Mesenchymal stem cell (in vitro differentiated cells and primary cell): ENCODE data around the gene AQP2.

Experiments
- DNase-seq: peaks from one replicate; pipeline ENCODE4 v3.0.0-alpha.2; 2013
- H2AFZ ChIP-seq: one replicate; pipeline ENCODE4 v1.6.1; 2013; ENCODE audit warnings: low read depth, mild to moderate bottlenecking, control low read depth, inconsistent platforms, low read length, moderate library complexity
- H2AK5ac ChIP-seq: 2 replicates; pipeline ENCODE4 v1.6.1; 2013; ENCODE audit warnings: low read length, moderate library complexity, mild to moderate bottlenecking, inconsistent platforms; ENCODE audit not compliant: severe bottlenecking
- H2BK120ac ChIP-seq: one replicate; pipeline ENCODE4 v1.6.1; 2013; ENCODE audit warnings: low read depth, mild to moderate bottlenecking, inconsistent platforms, low read length, moderate library complexity
- H2BK12ac ChIP-seq, 2 experiments: one replicate each; pipeline ENCODE4 v1.6.1; 2013; ENCODE audit warnings: inconsistent platforms in 2 of 2, low read length in 2 of 2, mild to moderate bottlenecking in 2 of 2, moderate library complexity in 2 of 2, control low read depth in 1 of 2
- H2BK15ac ChIP-seq: one replicate; pipeline ENCODE4 v1.6.1; 2013; ENCODE audit warnings: mild to moderate bottlenecking, low read depth, inconsistent platforms; ENCODE audit not compliant: poor library complexity, severe bottlenecking
- H2BK5ac ChIP-seq: 2 replicates; pipeline ENCODE4 v1.6.1; 2013; ENCODE audit warnings: low read depth, mild to moderate bottlenecking, low read length, control low read depth, inconsistent platforms; ENCODE audit not compliant: poor library complexity, severe bottlenecking
- H3K14ac ChIP-seq, 2 experiments: one replicate each; pipeline ENCODE4 v1.6.1; 2013; ENCODE audit warnings: inconsistent platforms in 2 of 2, low read length in 2 of 2, control low read depth in 1 of 2, mild to moderate bottlenecking in 1 of 2, moderate library complexity in 1 of 2
- H3K18ac ChIP-seq, 2 experiments: one replicate each; pipeline ENCODE4 v1.6.1; 2013; ENCODE audit warnings: inconsistent platforms in 2 of 2, low read length in 2 of 2, control low read depth in 1 of 2, low read depth in 1 of 2, mild to moderate bottlenecking in 1 of 2
- H3K23ac ChIP-seq, 2 experiments: one replicate each; pipeline ENCODE4 v1.6.1; 2013; ENCODE audit warnings: inconsistent platforms in 2 of 2, low read length in 2 of 2, mild to moderate bottlenecking in 2 of 2, moderate library complexity in 2 of 2, control low read depth in 1 of 2
- H3K27ac ChIP-seq: 2 replicates; pipeline ENCODE4 v1.5.1; 2013; ENCODE audit warnings: mild to moderate bottlenecking, moderate library complexity, low read length, control low read depth, inconsistent platforms; ENCODE audit not compliant: poor library complexity, severe bottlenecking
- H3K27me3 ChIP-seq, 2 experiments: 2 replicates each; pipeline versions ENCODE4 v1.6.1 to v1.7.0; 2013; ENCODE audit warnings: low read length in 2 of 2, mild to moderate bottlenecking in 2 of 2, moderate library complexity in 2 of 2, control low read depth in 1 of 2, inconsistent platforms in 1 of 2; ENCODE audit not compliant: control insufficient read depth in 1 of 2, insufficient read depth in 1 of 2
- H3K36me3 ChIP-seq, 2 experiments: 2 replicates each; pipeline versions ENCODE4 v1.6.1 to v1.7.0; 2013; ENCODE audit warnings: low read length in 2 of 2, control low read depth in 1 of 2, inconsistent platforms in 1 of 2, low read depth in 1 of 2, mild to moderate bottlenecking in 1 of 2; ENCODE audit not compliant: insufficient read depth in 2 of 2, control insufficient read depth in 1 of 2
- H3K4ac ChIP-seq, 2 experiments: one replicate each; pipeline ENCODE4 v1.6.1; 2013; ENCODE audit warnings: inconsistent platforms in 2 of 2, low read length in 2 of 2, mild to moderate bottlenecking in 2 of 2, moderate library complexity in 2 of 2, control low read depth in 1 of 2, low read depth in 1 of 2
- H3K4me1 ChIP-seq: 2 replicates; pipeline ENCODE4 v1.6.1; 2013; ENCODE audit warnings: low read depth, low read length, control low read depth; ENCODE audit not compliant: control insufficient read depth, insufficient read depth
- H3K4me2 ChIP-seq: 2 replicates; pipeline ENCODE4 v1.6.1; 2013; ENCODE audit warnings: low read length, mild to moderate bottlenecking, inconsistent platforms; ENCODE audit not compliant: poor library complexity, severe bottlenecking
- H3K4me3 ChIP-seq, 2 experiments: 2 replicates each; pipeline versions ENCODE4 v1.5.1 to v1.7.0; 2013; ENCODE audit warnings: low read length in 2 of 2, mild to moderate bottlenecking in 2 of 2, control low read depth in 1 of 2, low read depth in 1 of 2; ENCODE audit not compliant: insufficient read depth in 1 of 2
- H3K79me1 ChIP-seq: replicated peaks from 2 replicates; pipeline ENCODE4 v1.6.1; 2013; ENCODE audit warnings: mild to moderate bottlenecking, control low read depth, low read length, inconsistent platforms; ENCODE audit not compliant: poor library complexity, severe bottlenecking
- H3K9ac ChIP-seq: 2 replicates; pipeline ENCODE4 v1.7.0; 2013; ENCODE audit warnings: mild to moderate bottlenecking, low read length, moderate library complexity
- H3K9me3 ChIP-seq: 2 replicates; pipeline ENCODE4 v1.7.0; 2013; ENCODE audit warnings: mild to moderate bottlenecking, low read length; ENCODE audit not compliant: control insufficient read depth
- H4K8ac ChIP-seq: one replicate; pipeline ENCODE4 v1.6.1; 2013; ENCODE audit warnings: inconsistent platforms, mild to moderate bottlenecking, low read length, moderate library complexity
- H4K91ac ChIP-seq: one replicate; pipeline ENCODE4 v1.6.1; 2013; ENCODE audit warnings: mild to moderate bottlenecking, low read length, inconsistent platforms
- WGBS: methylation state at CpG from one replicate; pipeline ENCODE4 v1.1.7; 2013; ENCODE audit warnings: mixed read lengths; 5-methylcytosine and 5-hydroxymethylcytosine counted together

Gene AQP2

GRCh38 chr12:49923035-49923644, 27.4 kb upstream of the AQP2 start:
- Histone ChIP-seq H3K4me3 (no peak overlapping the region), H3K4me1 (no peaks in the 10 kb centered on the region), H2AK5ac (no peak overlapping the region), H3K36me3 (no peaks in the 10 kb centered on the region), H3K4me2 (no peak overlapping the region), H4K91ac (no peak overlapping the region), H2BK5ac (no peak overlapping the region), H2BK120ac (no peak overlapping the region), H3K9ac (no peak overlapping the region), H3K14ac (no peak overlapping the region), H3K27me3 (peaks cover 0 to 11% of the 10 kb centered on the region in 2 experiments), H2AFZ (no peak overlapping the region), H2BK15ac (no peak overlapping the region), H3K23ac (no peak overlapping the region), H3K4ac (no peak overlapping the region), H3K79me1 (no peaks in the 10 kb centered on the region), H3K9me3 (no peaks in the 10 kb centered on the region), H4K8ac (no peak overlapping the region), H3K18ac (no peak overlapping the region), H2BK12ac (no peak overlapping the region), H3K27ac (no peak overlapping the region)
- WGBS, result 97% methylated on average over 4 of the region's 7 CpGs
- DNase-seq, result no peak

GRCh38 chr12:49923880-49924556, 26.5 kb upstream of the AQP2 start:
- H2AFZ ChIP-seq, result no peak overlapping the region
- H3K4ac ChIP-seq, result no peak overlapping the region
- H2BK120ac ChIP-seq, result no peak overlapping the region
- H2BK12ac ChIP-seq, result no peak overlapping the region
- no peak overlapping the region for H2BK5ac ChIP-seq
- no peak overlapping the region for H3K23ac ChIP-seq
- no peak overlapping the region for H3K18ac ChIP-seq
- H3K9ac ChIP-seq, result peak overlapping the region; percentile 19
- no peaks in the 10 kb centered on the region for H3K9me3 ChIP-seq
- no peak overlapping the region for H2BK15ac ChIP-seq
- peaks cover 0 to 9% of the 10 kb centered on the region in 2 experiments for H3K27me3 ChIP-seq
- no peaks in the 10 kb centered on the region for H3K36me3 ChIP-seq
- H3K27ac ChIP-seq, result no peak overlapping the region
- no peak overlapping the region for H3K4me2 ChIP-seq
- no peak overlapping the region for H4K8ac ChIP-seq
- H3K4me3 ChIP-seq, result peak overlapping the region in 1 of 2 experiments; percentile 20
- H3K14ac ChIP-seq, result no peak overlapping the region
- no peak for DNase-seq
- H3K79me1 ChIP-seq, result no peaks in the 10 kb centered on the region
- 92% methylated on average over 15 of the region's 15 CpGs for WGBS
- no peak overlapping the region for H2AK5ac ChIP-seq
- H3K4me1 ChIP-seq, result no peaks in the 10 kb centered on the region
- H4K91ac ChIP-seq, result no peak overlapping the region

GRCh38 chr12:49924628-49925246, 25.8 kb upstream of the AQP2 start:
- Histone ChIP-seq H2BK12ac (no peak overlapping the region), H3K36me3 (no peaks in the 10 kb centered on the region), H2BK5ac (no peak overlapping the region), H3K23ac (no peak overlapping the region), H3K79me1 (no peaks in the 10 kb centered on the region), H3K4ac (no peak overlapping the region), H3K9ac (no peak overlapping the region), H3K27ac (no peak overlapping the region), H2AK5ac (no peak overlapping the region), H4K8ac (no peak overlapping the region), H3K14ac (no peak overlapping the region), H2AFZ (no peak overlapping the region), H3K9me3 (no peaks in the 10 kb centered on the region), H2BK15ac (no peak overlapping the region), H3K4me1 (no peaks in the 10 kb centered on the region), H3K18ac (no peak overlapping the region), H2BK120ac (no peak overlapping the region), H3K4me2 (no peak overlapping the region), H3K4me3 (no peak overlapping the region), H4K91ac (no peak overlapping the region), H3K27me3 (peaks cover 0 to 13% of the 10 kb centered on the region in 2 experiments)
- DNase-seq, result no peak
- WGBS, result 75% methylated on average over 7 of the region's 7 CpGs

- no peak for DNase-seq
- no peaks in the 10 kb centered on the region for H3K36me3 ChIP-seq
- H3K23ac ChIP-seq, result no peak overlapping the region
- peak overlapping the region in 1 of 2 experiments; percentile 98 for H3K14ac ChIP-seq
- H2AK5ac ChIP-seq, result no peak overlapping the region
- no peak overlapping the region for H2BK5ac ChIP-seq
- no peaks in the 10 kb centered on the region for H3K79me1 ChIP-seq
- H3K4me3 ChIP-seq, result no peak overlapping the region
- no peaks in the 10 kb centered on the region for H3K9me3 ChIP-seq
- no peaks in the 10 kb centered on the region for H3K4me1 ChIP-seq
- H2BK15ac ChIP-seq, result no peak overlapping the region
- H3K18ac ChIP-seq, result no peak overlapping the region
- H3K9ac ChIP-seq, result no peak overlapping the region
- no peak overlapping the region for H2BK12ac ChIP-seq
- peaks cover 0 to 14% of the 10 kb centered on the region in 2 experiments for H3K27me3 ChIP-seq
- no peak overlapping the region for H3K4ac ChIP-seq
- 97% methylated on average over 10 of the region's 11 CpGs for WGBS
- no peak overlapping the region for H2AFZ ChIP-seq
- H3K27ac ChIP-seq, result no peak overlapping the region
- H4K8ac ChIP-seq, result no peak overlapping the region
- H2BK120ac ChIP-seq, result no peak overlapping the region
- H4K91ac ChIP-seq, result no peak overlapping the region
- H3K4me2 ChIP-seq, result no peak overlapping the region
Measured at GRCh38 chr12:49925433-49926204, 24.9 kb upstream of the AQP2 start.
